NAMALWA (cell line): ENCODE data around the gene CLBA1.

Experiments
- DNase-seq: peaks from one replicate; pipeline ENCODE4 v3.0.0-alpha.2; 2015; ENCODE audit warnings: low spot score

CLBA1 gene

GRCh38 chr14:105005329-105005928, 19.8 kb downstream of the CLBA1 start:
- DNase-seq = no peak

DNA sequence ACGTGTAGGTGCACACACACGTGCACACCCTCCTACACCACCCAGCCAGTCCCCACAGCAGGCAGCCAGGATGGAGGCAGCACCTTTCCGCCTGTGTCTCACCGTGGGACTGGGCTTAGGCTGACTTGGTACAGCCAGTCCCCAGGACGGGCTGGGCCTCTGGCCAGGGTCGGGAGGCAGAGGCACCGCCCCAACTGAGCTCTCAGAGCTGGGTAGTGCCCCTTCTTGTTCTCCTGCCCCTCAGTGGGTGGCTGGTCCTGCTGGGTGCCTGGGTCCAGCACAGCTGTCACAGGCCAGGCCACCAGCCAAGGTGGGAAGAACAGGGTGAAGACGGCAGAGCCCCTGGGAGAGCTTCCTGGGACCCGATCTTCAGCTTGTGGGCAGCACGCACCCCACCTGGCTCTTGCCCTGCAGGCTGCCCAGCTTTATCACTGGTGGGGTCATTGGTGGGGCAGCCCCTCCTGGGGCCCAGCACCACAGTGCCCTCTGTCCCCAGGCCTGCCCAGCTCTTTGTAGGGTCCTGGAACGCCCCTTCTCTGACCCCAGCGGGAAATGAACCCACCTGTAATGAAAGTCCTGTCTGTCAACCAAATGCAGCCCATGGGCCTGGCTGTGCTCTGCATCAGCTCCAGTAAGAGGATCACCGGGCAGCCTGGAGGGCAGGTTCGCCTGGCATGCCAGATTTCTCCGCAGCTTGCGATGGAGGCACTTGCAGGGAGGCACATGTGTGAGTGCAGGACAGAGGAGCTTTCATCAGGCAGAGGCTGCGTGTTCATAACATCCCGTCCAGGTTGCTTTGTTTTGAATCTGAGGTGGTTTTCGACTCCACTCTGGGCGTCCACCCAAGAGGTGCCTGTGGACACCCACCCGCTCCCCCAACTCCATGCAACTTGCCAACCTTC, 20.6 kb downstream of the CLBA1 start:
- no peak for DNase-seq

- DNase-seq = no peak
Observed at GRCh38 chr14:105006831-105007592, 21.4 kb downstream of the CLBA1 start.

DNA sequence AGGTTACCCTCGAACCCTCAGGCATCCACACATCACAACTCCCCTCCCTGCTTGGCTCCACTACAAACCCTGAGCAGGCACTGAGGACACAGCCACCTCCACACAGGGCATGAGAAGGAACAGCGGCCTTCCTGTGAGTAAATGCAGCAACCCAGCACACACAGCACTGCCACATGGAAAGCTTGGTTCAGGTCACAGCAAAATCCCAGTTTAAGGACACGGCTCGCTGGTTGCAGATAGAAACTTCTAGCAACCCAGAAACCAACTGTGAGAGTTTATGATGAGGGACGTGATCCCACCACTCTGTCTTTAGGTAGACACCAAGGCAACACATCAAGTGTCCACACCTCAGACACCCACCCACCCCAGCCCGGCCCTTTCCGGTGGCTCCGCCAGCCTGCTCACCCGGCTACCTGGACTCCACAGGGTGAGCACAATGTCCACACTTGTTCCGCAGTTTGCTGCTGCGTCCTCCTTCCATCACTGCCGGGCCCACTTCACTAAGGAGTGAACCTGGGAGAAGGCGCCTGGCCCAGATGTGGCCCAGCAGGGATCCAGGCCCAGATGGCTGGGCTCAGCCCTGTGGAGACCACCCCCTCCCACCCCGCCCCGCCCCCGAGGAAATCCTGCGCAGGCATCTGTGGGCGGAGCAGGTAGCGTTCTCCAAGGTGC, 22.1 kb downstream of the CLBA1 start:
- DNase-seq = no peak

DNA sequence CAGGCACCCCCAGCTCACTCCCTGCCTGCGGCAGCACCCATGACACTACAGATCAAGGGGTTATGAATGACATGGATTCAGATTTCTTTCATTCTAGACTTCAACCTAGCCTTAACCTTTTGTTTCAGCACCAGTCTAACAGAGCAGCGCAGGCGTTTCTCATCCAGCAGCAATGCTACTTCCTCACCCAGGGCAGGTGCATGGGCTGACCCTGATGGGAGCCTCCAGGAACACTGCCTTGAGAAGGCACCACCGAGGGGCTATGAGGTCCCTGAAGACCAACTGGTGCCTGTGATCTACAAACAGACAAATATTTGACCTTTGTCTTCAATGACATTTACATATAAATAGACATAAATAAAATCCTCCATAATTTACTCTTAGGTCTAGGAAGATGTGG, 24.5 kb downstream of the CLBA1 start:
- no peak for DNase-seq

GRCh38 chr14:105010891-105011291, 25.3 kb downstream of the CLBA1 start:
- DNase-seq = no peak

GRCh38 chr14:105011312-105011990, 25.9 kb downstream of the CLBA1 start:
- DNase-seq = no peak

- no peak for DNase-seq
Observed at GRCh38 chr14:105012171-105012985, 26.8 kb downstream of the CLBA1 start.

DNA sequence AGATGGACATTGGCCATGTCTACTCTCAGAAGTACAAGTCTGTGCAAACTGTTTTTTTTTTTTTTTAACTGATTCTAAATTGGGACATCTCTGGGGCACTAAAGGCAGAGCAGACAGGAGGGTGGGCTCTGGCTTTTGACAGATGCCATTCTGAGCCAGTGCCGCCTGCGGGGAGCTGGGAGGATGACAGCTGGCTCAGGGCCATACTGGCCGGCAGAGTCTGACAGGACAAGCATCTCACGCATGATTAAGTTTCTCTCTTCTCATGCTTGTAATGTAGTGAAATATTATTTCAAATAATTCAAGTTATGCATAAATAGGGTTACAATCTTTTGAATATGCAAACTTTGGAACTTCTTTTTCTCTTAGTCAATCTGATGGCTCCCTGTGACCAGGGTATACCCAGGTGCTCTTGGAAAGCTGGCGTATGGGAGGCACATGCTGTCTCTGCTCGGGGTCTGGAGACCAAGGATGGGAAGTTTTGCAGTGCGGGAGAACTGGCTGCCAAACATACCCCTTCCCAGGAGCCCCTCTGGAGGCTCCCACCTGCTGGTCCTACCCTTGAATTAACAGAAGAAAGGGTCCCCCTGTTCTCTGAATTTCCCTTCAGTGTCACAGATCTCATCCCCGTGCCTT, 27.7 kb downstream of the CLBA1 start:
- peak; percentile 60 for DNase-seq

GRCh38 chr14:105014032-105014431, 28.4 kb downstream of the CLBA1 start:
- no peak for DNase-seq

GRCh38 chr14:105014631-105015030, 29.0 kb downstream of the CLBA1 start:
- no peak for DNase-seq

GRCh38 chr14:105015242-105015641, 29.7 kb downstream of the CLBA1 start:
- no peak for DNase-seq

DNA sequence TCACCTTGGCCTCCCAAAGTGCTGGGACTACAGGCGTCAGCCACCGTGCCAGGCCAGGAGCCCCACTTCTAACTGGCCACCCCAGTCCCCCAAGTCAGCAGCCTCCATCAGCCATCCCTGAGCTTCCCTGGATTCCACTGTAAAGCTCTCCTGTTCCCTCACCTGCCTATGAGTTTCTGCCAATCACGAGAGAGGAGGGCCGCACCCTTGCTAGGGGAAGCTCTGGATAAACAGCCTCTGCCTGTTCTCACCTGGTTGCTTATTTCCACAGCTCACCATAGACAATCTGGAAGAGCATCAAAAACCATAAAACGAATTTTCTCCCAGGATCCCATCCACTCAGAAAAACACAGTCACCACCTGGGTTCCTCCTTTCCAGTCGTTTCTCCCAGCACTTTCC, 30.3 kb downstream of the CLBA1 start:
- DNase-seq = no peak

GRCh38 chr14:105018414-105018813, 32.8 kb downstream of the CLBA1 start:
- no peak for DNase-seq

GRCh38 chr14:105019861-105020814, 34.5 kb downstream of the CLBA1 start:
- peak; percentile 66 for DNase-seq

- peak; percentile 97 for DNase-seq
Observed at GRCh38 chr14:105020815-105021655, 35.4 kb downstream of the CLBA1 start, which contains the start of gene CDCA4. TSS of gene CDCA4 (minus strand) at chr14:105021083. CDS start at chr14:105011929, 9,154 bp downstream.

DNA sequence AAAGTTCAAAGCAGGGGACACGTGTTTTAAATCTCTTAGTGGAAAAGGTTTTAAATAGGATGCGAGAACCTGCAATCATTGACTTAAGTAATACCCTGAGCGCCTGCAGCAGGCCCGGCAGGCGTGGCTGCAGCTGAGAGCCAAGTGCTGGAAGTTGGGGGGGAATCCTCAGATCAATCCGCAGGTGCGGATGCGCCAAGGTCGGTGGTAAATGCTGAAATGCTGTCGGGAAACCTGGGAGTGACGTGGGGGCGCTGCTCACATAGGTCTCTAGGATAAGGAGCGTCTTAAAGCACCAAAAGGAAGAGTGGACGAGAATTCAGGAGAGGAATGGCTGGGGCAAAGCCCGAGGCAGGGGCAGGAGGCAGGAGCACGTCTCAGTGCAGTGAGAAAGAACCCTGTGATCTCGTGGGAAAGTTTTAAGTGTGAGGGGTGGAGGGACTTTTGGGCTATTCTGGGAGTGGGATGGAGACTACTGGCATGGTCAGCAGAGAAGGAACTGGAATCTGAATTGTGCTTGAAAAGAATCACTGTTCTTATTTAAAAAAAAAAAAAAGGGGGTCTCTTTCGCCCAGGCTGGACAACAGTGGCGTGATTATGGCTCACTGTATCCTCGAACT, 36.2 kb downstream of the CLBA1 start:
- DNase-seq = no peak

DNA sequence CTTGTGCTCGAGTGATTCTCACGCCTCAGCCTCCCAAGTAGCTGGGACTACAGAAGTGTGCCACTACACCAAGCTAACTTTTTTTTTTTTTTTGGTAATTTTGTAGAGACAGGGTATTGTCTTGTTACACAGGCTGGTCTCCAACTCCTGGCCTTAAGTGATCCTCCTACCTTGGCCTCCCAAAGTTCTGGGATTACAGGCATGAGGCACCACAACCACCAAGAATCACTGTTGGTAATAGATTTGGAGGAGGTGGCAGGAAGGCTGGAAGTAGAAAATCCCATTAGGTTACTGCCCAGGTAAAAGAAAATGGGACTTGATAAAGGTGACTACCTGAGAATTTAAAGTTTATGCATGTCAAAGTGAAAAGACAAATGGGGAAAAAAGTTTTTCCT, 36.7 kb downstream of the CLBA1 start:
- DNase-seq = no peak
